Measurements from ENCODE around the gene IER2.

Gene IER2

GRCh38 chr19:13118424-13119193, 31.6 kb upstream of the IER2 start:
- DNase-seq (ENCODE audit: low read depth, low spot score), result no peak

DNA sequence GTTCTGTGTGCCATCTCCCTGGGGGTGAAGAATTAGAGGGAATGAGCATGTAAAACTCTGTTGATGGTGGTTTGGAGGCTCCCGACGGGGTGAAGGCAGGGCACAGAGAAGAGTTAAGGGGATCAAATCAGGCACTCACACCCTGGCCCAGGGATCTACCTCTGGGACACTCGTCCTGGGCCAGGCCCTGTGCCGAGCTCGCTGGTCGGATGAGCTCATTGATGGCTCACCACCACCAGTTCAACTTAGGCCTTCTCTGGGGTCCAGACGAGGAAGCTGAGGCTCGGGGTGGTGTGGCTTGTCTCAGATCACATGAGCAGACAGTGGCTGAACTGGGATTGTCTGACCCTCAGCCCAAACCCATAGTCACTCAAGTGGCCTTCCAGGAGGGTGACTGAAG, 30.6 kb upstream of the IER2 start:
- no peak for DNase-seq (ENCODE audit: low read depth, low spot score)

- no peak for DNase-seq (ENCODE audit: low read depth, low spot score)
These were observed 30.2 kb upstream of the IER2 start for GRCh38 chr19:13120031-13120430.

DNA sequence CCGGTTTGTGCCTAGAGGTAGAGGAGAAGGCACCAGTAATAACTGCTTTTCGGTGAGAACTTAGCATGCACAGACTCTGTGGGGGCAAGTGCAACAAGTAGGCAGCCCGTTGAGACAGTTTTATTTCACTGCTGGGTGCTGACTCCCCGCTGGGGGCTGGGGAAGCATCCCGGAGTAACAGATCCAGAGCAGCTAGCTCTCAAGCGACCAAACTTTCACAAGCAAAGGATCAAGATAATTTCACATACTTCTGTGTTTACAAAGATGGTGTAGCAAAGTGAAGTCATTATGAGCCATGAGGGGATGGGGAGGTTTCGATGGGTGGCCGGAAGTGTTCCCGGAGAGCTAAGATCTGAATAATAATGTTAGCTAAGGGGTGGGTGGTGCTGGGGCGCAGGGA, 29.4 kb upstream of the IER2 start:
- no peak for DNase-seq (ENCODE audit: low read depth, low spot score)

- DNase-seq (ENCODE audit: low read depth, low spot score), result no peak
These were observed 28.5 kb upstream of the IER2 start for GRCh38 chr19:13121551-13122274.

DNA sequence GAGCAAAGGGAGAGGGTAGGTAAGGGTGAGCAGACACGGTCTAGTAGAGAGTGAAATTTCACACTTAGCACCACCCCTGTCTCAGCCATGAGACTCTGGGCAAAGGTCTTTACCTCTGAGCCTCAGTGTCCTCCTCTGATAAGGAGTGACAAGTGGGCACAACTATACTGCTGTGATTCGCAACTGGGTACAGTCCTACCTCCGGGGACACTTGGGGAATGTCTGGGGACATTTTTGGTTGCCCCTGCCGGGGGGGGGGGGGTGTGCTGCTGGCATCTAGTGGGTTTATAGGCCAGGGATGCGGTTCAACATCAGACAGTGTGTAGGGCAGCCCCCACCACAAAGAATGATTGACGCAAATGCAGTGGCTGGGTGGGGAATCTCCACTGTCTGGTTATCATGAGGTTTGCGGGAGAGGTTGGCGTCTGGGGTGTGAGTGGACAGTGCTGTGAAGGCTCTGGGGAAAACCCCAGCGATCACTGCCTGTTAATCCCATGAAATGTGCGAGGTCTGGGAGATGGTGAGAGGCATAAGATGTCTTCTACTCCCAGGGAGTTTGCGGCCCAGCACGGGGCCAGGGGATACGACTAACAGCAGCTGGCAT, 27.8 kb upstream of the IER2 start:
- DNase-seq (ENCODE audit: low read depth, low spot score), result no peak

DNA sequence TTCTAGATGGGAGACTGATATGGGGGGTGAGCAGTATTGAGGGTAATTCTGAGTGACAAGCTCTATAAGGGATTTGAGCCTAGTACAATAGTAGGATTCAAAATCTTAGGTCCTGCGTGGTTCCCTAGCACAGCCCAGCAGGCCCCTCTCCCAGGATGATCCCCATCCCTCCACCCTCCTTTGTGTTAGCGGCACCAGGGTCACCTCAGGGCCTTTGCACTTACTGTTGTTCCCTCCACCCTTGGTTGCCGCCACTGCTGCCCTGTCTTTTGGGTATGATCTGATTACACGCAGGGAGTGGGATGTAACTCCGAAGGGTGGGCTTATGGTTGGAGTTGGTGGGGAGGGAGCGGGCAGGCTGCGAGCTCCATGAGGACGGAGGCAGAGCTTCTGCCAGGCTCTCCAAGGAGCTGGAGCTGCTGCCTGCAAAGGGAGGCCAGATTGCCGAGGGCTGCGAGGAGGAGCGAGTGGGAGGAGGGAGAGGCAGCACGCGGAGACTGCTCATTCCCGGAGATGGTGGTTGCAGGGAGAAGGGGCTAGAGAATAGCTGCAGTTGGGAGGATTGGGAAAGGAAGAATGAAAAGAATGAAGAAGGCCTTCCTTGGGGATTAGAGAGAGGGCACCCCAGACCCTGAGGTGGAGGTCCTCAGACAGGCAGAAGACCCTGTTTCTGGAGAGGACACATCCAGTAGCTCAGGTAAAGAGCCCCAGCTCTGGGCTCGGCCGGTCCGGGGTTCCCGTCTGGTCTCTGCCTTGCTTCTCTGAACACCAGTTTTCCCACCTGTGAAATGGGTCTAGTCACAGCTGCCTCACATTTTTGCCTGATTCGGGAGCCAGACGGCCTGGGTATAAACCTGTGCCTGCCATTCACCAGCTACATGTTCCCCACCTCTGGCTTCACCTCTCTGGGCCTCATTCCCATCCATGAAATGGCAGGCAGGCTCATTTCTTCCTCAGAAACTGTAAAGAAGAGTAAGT, 26.9 kb upstream of the IER2 start:
- no peak for DNase-seq (ENCODE audit: low read depth, low spot score)

GRCh38 chr19:13127051-13127450, 23.2 kb upstream of the IER2 start:
- DNase-seq (ENCODE audit: low read depth, low spot score), result no peak

DNA sequence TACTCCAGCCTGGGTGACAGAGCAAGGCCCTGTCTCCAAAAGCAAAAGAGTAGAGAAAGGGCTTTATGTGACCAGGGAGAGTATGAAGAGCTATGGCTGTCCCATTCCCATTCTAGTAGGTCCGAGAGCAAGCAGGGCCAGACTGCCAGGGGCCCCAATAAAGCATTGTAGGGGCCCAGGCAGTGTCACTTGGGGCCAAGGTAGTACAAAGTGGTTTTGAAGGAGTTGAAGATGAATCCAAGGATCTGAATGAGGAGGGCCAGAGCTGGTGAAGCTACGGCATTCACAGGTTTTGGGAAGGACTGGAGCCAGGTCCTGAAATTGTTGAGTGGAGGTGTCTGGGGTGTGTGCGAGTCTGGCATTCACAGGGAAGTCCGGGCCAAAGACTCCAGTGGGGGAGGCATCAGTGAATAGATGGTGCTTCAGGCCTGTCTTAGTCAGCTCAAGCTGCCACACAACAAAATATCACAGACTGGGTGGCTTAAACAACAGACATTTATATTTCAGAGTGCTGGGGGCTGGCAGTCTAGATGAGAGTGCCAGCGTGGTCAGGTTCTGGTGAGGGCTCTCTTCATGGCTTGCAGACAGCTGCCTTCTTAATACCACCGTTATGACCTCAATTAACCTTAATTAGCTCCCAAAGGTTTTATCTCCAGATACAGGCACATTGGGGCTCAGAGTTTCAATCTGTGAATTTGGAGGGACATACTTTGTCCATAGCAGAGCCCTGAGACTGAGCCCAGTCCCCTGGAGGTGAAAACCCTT, 22.2 kb upstream of the IER2 start:
- DNase-seq (ENCODE audit: low read depth, low spot score), result no peak

DNA sequence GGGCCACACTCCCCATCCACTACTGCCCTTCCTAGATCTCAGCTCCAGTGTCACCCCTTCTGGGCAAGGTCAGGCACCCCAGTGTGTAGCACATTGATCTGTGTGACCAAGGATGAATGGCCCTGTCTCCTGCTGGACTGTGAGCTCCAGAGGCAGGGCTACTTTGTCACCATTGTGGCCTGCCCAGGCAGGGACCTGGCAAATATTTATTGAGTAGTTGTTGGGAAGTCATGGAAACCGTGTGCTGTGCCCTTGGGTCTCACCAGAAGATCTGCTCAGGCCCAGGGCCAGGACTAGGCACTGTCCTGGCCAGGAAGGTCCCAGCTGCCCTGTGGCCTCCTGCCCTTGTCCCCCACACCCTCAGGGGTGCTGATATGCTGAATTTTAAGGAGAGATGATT, 21.6 kb upstream of the IER2 start:
- no peak for DNase-seq (ENCODE audit: low read depth, low spot score)

DNA sequence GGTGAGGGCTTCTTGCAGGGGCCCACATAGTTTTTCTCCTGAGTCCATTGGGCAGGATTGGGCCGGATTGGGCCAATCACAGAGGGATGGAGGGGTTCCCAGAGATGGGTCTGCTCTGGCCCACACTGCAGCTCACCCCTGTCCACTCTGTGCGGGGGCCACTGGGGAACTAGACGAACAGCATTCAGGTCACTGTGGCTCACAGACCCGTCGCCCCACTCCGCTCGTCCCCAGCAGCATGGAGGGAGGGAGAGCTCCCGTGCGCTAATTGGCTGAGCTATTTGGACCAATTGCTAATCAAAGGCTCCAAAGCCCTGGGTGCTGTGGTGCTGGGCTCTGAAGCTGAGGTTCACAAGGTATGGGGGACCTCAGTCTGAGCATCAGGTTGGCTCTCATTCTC, 20.8 kb upstream of the IER2 start:
- DNase-seq (ENCODE audit: low read depth, low spot score), result no peak

GRCh38 chr19:13130886-13131490, 19.2 kb upstream of the IER2 start:
- no peak for DNase-seq (ENCODE audit: low read depth, low spot score)

- DNase-seq (ENCODE audit: low read depth, low spot score), result no peak
These were observed 17.6 kb upstream of the IER2 start for GRCh38 chr19:13132471-13133180.

- no peak for DNase-seq (ENCODE audit: low read depth, low spot score)
These were observed 16.9 kb upstream of the IER2 start for GRCh38 chr19:13133241-13133870.

- DNase-seq (ENCODE audit: low read depth, low spot score), result no peak
These were observed 15.6 kb upstream of the IER2 start for GRCh38 chr19:13134626-13135025.

GRCh38 chr19:13135068-13136062, 14.8 kb upstream of the IER2 start:
- no peak for DNase-seq (ENCODE audit: low read depth, low spot score)

DNA sequence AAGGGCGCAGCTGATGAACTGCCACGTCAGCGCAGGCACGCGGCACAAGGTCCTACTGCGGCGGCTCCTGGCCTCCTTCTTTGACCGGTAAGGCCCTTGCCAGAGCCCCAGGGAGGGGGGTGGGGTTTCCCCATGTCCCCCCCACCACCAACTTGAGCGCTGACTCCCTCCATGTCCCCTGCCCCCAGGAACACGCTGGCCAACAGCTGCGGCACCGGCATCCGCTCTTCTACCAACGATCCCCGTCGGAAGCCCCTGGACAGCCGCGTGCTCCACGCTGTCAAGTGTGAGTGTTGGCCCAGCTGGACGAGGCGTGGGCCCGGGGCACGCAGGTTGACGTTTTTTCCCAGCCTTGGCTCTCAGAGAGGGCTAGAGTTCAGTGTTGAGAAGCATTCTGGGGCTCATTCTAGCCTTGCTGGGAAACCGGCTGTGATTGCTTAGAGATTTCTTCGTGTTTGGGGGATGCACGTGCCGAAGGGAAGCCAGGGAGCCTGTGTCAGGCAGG, 12.9 kb upstream of the IER2 start:
- DNase-seq (ENCODE audit: low read depth, low spot score), result no peak

Measured in activated naive CD8-positive, alpha-beta T cell treated with anti-CD3 and anti-CD28 coated beads, Interleukin-2, amount 50 U/mL, for 16 hours (primary cell).